ENCODE data around the gene THSD8. TPM values are rescaled to one million over a fixed set of nuclear protein-coding genes. Genes with fewer than 3 reads are reported as not detected.

The THSD8 gene
- total RNA-seq, 1 donor from 2014 or later, result 4.5 TPM

DNA sequence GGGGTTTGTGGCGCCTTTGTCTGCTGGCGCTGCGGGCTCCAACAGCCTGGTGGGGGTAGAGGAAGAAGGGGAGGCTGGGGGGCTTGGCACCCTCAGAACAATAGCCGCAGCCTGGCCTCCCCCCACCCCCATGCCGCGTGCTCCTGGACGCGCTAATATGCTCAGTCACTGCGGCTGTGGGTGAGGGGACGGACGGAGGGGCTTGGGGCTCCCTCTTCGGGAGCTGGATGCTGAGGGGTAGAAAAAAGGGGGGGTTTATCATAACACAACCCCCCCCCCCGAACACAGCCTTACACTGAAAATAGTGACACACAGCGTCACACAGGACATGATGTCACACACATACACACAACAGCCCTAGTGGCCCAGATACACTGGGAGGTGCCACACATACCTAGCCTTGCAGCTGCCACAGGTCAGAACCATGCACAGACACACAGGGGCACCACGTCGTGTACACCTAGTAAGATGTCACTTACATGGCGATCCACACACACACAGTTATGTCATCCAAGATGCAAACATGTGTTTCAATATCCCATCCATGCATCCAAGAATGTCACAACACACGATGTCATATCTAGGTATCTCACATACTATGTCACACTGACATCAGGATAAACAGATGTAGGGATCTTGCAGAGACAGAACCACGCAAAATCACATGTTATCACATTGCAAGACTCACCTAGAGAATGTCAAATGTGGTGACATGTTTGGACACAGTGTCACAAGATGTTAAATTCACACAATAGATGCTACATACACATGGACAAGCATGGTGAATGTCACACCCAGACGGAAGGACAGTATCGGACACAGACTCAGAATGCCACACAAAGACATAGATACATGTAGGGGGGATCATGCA is 37.3 kb downstream of the THSD8 start:
- Mint-ChIP-seq H3K4me1 (ENCODE audit: low read depth) (peaks cover 22% of the 10 kb centered on the region), H3K4me3 (ENCODE audit: unreplicated experiment) (peak overlapping the region; percentile 55), H3K9me3 (ENCODE audit: low read depth) (no peaks in the 10 kb centered on the region), H3K27me3 (ENCODE audit: low read depth) (peaks cover 65% of the 10 kb centered on the region), H3K27ac (ENCODE audit: unreplicated experiment) (no peak overlapping the region), H3K36me3 (ENCODE audit: low read depth) (peaks cover 3% of the 10 kb centered on the region)
- TF ChIP-seq, protein P1, sequence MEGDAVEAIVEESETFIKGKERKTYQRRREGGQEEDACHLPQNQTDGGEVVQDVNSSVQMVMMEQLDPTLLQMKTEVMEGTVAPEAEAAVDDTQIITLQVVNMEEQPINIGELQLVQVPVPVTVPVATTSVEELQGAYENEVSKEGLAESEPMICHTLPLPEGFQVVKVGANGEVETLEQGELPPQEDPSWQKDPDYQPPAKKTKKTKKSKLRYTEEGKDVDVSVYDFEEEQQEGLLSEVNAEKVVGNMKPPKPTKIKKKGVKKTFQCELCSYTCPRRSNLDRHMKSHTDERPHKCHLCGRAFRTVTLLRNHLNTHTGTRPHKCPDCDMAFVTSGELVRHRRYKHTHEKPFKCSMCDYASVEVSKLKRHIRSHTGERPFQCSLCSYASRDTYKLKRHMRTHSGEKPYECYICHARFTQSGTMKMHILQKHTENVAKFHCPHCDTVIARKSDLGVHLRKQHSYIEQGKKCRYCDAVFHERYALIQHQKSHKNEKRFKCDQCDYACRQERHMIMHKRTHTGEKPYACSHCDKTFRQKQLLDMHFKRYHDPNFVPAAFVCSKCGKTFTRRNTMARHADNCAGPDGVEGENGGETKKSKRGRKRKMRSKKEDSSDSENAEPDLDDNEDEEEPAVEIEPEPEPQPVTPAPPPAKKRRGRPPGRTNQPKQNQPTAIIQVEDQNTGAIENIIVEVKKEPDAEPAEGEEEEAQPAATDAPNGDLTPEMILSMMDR (IDR thresholded peaks at IDR 0.05), result no peak
- no peak for DNase-seq (ENCODE audit: low spot score)

DNA sequence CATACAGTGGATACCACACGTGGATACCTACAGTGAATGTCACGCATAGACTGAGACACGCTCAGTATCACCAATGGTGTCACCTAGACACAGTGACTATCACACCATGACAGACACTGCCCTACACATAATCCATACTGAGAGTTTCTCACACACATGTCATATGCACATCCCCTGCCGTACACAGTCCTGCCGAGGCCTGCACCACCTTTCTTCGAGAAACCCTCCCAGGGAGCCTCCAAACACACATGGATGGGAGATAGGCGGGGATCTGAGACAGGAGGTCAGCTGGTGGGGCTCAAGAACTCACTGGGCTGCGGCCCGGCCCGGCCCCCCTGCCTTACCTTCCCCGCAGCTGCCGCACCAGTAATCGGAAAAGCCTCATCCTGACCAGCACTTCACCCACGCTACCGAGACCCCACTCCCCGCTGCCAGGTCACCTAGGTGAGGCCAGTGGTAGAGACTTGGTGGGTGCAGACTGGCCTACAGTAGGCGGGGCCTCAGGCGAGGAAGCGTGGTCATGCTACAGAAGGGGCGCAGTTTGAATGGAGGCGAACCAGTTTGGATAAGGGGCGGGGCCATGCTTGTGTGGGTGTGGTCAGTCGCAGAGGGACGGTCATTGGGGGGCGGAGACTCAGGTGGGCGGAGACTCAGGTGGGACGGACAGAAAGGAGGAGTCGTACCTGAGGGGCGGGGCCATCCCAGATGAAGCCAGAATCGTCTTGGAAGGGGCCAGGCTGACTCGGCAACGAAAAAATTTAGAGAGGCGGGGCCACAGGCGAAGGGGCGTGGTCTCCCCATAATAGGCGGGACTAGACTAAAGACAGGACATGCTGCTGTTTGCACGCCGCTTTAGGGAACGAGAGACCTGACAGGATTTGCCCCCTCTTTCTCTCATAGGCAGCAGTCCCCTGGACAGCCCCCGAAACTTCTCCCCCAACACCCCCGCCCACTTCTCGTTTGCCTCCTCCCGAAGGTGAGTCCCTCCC is 38.5 kb downstream of the THSD8 start:
- TF ChIP-seq, protein P1 (IDR thresholded peaks at IDR 0.05), result no peak
- DNase-seq (ENCODE audit: low spot score), result no peak
- Mint-ChIP-seq H3K36me3 (ENCODE audit: low read depth) (peaks cover 2% of the 10 kb centered on the region), H3K4me3 (ENCODE audit: unreplicated experiment) (peak overlapping the region; percentile 66), H3K4me1 (ENCODE audit: low read depth) (peaks cover 16% of the 10 kb centered on the region), H3K27ac (ENCODE audit: unreplicated experiment) (no peak overlapping the region), H3K27me3 (ENCODE audit: low read depth) (peaks cover 58% of the 10 kb centered on the region), H3K9me3 (ENCODE audit: low read depth) (no peaks in the 10 kb centered on the region)

DNA sequence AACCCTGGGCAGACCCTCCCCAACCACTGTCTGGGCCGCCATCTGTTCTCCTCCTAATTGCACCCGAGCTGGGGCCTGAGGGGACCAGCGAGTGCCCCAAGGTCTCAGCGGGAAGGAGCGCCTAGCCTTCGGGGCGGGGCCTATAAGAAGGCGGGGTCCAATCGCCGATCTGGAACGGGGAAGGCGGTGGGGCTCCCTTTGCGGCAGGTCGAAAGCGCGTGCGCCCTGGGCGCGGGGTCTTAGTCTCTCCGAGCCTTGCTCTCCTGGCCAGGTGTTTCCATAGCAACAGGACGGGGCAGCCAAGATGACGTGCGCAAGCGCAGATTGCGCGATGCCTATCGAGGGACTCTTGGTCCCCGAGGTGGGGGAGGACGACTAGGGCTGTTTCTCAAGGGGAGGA is 39.2 kb downstream of the THSD8 start:
- H3K4me1 Mint-ChIP-seq (ENCODE audit: low read depth), result peaks cover 16% of the 10 kb centered on the region
- peak overlapping the region; percentile 66 for H3K4me3 Mint-ChIP-seq (ENCODE audit: unreplicated experiment)
- H3K27ac Mint-ChIP-seq (ENCODE audit: unreplicated experiment), result no peak overlapping the region
- no peak for DNase-seq (ENCODE audit: low spot score)
- H3K9me3 Mint-ChIP-seq (ENCODE audit: low read depth), result no peaks in the 10 kb centered on the region
- peaks cover 2% of the 10 kb centered on the region for H3K36me3 Mint-ChIP-seq (ENCODE audit: low read depth)
- TF ChIP-seq, protein P1 (IDR thresholded peaks at IDR 0.05), result no peak
- H3K27me3 Mint-ChIP-seq (ENCODE audit: low read depth), result peaks cover 54% of the 10 kb centered on the region

DNA sequence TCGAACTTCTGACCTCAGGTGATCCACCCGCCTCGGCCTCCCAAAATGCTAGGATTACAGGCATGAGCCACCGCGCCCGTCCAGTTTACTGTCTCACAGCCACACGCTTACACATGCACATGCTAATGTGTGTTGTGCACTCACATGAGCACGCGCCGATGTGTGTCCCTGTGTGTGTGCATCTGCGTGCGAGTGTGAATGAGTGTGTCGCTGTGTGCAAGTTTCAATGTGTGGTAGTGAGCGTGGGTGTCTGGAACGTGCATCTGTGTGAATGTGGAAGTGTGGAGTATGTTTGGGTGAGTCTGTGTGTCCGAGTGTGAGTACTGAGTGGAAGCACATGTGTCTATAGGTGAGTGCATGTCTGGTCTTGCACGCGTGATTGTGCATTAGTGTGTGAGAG is 40.6 kb downstream of the THSD8 start:
- H3K9me3 Mint-ChIP-seq (ENCODE audit: low read depth), result no peaks in the 10 kb centered on the region
- peaks cover 16% of the 10 kb centered on the region for H3K4me1 Mint-ChIP-seq (ENCODE audit: low read depth)
- H3K36me3 Mint-ChIP-seq (ENCODE audit: low read depth), result peaks cover 2% of the 10 kb centered on the region
- no peak overlapping the region for H3K4me3 Mint-ChIP-seq (ENCODE audit: unreplicated experiment)
- peaks cover 42% of the 10 kb centered on the region for H3K27me3 Mint-ChIP-seq (ENCODE audit: low read depth)
- TF ChIP-seq, protein P1 (IDR thresholded peaks at IDR 0.05), result no peak
- no peak for DNase-seq (ENCODE audit: low spot score)
- no peak overlapping the region for H3K27ac Mint-ChIP-seq (ENCODE audit: unreplicated experiment)

DNA sequence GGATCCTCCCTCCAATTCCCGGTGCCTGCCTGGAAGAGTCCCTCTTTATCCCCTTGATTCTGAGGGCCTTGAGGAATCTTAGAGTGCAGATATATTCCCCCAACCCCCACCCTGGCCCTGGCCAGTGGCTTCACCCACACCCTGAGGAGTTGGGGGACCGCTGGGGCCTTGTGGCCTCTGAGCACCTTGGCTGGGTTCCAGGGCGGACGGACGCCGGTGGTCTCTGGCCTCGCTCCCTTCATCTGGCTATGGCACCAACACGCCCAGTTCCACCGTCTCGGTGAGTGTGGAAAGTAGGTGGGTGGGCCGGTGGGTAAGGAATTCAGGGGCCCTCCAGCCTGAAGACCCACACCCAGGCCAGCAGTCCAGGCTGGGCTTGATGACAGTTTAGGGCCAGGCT is 41.5 kb downstream of the THSD8 start:
- Mint-ChIP-seq H3K4me1 (ENCODE audit: low read depth) (peaks cover 19% of the 10 kb centered on the region), H3K9me3 (ENCODE audit: low read depth) (no peaks in the 10 kb centered on the region), H3K4me3 (ENCODE audit: unreplicated experiment) (no peak overlapping the region), H3K27me3 (ENCODE audit: low read depth) (peaks cover 36% of the 10 kb centered on the region), H3K27ac (ENCODE audit: unreplicated experiment) (no peak overlapping the region), H3K36me3 (ENCODE audit: low read depth) (peaks cover 2% of the 10 kb centered on the region)
- TF ChIP-seq, protein P1 (IDR thresholded peaks at IDR 0.05), result no peak
- DNase-seq (ENCODE audit: low spot score), result no peak

Data from chondrocyte (in vitro differentiated cells).